Activated CD8-positive, alpha-beta memory T cell treated with anti-CD3 and anti-CD28 coated beads for 24 hours (primary cell): Measurements from ENCODE around the gene ZNF367.
"Not testable (repeated sequence)": the region's sequence is repeated elsewhere in the genome, so short reads cannot be mapped to it uniquely, and the experiment has no call there.

Experiments
- DNase-seq: peaks from one replicate; pipeline ENCODE4 v3.0.0-alpha.2; 2020

ZNF367 gene

DNA sequence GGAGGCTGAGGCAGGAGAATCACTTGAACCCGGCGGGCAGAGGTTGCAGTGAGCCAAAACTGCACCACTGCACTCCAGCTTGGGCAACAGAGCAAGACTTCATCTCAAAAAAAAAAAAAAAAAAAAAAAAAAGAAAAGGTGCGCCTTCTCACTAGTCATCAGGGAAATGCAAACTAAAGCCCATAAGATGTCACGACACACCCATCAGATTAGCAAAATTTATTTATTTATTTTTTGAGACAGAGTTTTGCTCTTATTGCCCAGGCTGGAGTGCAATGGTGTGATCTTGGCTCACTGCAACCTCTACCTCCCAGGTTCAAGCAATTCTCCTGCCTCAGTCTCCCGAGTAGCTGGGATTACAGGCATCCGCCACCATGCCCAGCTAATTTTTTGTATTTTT, 57.6 kb downstream of the ZNF367 start:
- not testable (repeated sequence) for DNase-seq

DNA sequence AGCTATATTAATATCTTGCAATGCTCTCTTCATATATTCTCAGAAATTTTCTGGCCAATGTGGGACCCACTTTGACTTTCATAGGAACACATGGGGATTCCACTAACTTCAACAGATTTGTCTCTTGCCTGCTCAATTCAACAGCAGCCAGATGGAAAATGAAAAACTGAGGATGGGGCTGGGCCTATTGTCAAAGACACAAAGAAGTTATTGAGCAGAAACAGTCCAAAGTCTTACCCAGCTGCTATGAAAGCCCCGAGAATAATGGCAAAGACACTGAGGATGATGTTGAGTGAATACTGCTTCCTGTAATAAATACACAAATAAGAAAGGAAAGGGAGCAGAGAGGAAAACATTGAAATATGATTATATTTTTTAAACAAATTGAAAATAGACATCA, 67.3 kb downstream of the ZNF367 start:
- no peak for DNase-seq

DNA sequence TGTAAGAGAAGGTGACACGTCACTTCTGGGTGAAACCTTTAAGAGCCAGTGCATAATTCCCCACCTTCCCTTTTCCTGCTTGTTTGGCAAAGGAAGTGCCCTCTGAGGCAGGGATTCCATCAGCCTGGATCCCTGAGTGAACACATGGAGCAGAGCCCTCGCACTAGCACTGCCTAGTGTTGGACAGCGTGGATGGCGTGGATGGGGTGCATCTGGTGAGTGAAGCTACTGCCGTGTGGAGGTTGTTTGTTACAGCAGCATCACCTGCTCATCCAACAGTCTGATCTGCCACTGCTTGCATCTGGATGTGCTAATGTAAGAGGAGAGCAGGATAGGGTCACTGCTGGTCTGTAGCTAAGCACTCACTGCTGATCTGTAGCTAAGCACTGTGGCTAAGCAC, 69.9 kb downstream of the ZNF367 start:
- DNase-seq = no peak

DNA sequence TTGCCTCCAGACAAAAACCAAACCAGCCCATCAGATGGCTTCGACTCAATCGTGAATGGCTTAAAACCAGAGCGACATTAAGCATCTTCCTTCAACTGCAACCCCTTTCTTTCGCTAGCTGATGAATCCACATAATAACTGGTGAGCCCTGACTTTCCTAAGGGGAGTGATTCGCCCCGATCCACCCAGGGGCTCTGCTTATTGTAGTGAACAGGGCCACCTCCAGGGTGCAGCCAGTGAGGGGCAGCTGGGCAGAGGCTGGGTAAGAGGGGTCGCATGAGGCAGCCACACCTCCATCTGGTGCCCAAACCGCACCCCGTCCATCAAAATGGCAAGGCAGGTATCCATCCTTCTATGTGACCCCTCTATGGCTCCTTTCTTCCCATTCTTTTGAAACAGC, 72.6 kb downstream of the ZNF367 start:
- DNase-seq = no peak

DNA sequence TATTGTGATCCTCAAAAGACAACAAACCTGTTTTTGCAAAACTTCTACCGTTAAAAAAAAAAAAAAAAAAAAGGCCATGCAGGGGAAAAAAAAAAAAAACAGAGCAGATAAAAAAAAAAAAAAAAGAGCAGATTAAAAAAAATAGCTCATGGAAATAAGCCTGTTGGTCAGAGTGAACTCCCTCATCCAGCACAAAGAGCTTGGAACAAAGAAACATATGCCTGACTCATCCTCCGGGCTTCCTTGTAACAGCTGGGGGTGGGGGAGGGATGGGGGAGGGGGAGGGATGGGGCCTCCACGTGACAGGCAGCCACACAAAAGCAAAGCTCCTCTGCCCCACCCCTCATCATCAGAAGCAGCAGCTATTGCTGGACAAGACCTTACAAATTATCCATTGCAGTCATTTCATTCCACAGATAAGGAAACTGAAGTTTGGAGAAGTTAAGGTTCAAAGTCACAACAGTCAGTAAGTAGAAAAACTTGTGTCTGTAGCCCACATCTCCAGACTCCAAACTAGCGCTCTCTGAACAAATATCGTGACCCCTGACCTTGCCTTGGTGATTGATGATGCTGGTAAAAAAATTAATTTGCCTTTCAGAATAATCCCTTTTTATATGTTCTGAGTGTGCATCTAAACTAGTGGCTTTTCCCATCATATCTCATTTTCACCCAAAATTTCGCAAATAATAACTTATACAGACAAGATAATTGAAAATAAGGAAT, 73.6 kb downstream of the ZNF367 start:
- no peak for DNase-seq

DNA sequence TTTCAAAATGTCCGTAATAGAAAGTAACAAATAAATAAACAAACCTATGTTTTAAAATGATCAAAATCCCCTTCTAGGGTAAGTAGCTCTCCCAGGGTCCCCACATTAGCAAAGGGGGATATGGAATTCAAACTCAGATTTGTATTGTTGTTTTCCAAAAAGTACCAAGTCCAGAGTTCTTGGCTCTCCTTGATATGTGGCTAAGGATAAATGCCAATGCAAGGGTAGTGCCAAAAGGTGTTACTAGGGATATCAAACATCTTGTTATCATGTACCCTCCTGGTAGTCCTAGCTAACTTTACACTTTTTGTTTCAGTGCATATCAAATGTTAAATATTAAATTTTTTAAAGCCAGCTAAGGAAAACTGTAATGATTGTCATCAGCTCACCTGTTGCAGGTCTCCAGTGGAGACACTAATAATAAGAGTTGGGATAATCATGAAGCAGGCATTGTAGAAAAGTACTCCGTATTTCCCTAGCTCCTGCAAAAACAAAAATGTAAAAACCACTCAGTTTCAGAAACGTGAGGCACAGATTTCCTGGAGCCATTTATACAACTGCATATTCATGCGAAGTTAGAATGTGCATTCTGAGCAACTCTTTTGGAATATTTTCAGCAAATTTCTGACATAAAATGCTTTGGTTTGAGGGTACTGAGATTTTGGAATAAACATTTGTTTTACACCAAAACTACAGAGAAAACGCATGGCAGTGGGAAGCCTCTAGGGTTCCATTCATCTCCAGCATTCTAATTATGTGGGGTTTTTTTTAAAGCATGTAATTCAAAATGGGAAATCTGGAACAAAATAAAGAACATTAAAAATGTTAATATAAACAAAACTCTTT, 74.4 kb downstream of the ZNF367 start:
- DNase-seq = no peak

DNA sequence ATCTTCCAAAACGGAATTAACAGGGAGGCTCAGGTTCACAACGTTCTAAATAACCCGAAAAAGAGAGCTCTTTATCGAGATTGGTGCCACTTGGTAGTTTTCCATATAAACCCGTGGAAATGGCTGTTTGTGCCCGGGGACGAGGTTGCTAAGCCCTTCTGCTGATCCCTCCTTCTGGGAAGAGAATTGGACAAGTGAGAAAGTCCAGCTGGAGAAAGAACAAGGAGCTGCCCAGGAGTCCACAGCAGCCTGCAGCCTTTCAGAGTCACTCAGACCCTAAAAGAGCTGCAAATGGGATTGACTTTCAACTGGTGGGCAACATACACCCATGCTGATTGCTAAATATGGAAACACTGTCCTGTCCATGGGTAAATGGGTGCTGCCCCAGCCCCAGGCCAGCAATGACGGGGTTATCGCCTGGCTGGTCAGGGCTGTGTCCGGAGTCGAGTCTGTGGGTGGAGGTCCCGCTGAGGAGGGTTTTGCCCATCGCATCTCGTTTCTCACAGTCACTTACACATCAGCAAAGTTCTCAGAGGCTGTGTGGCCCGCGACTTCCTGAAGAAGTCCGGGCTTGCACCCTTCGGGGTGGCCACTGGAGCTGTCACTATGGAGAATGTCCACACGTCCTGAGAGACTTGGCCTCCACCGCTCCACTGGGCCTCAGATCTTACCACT, 75.5 kb downstream of the ZNF367 start:
- no peak for DNase-seq

DNA sequence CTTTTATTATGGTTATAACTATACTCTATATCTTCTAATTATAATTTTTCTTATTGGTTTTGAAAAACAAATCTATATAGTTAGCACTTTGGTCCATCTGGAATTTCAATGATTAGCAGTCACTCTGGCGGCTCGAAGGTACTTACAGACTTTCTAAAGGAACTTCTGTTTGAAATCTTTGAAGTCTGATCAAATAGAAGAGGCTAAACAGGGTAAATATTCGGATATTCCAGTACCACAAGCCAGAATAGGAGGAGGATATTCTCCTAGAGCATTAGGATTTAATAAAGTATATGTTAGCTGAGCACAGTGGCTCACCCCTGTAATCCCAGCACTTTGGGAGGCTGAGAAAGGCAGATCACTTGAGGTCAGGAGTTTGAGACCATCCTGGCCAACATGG, 77.5 kb downstream of the ZNF367 start:
- no peak for DNase-seq

DNA sequence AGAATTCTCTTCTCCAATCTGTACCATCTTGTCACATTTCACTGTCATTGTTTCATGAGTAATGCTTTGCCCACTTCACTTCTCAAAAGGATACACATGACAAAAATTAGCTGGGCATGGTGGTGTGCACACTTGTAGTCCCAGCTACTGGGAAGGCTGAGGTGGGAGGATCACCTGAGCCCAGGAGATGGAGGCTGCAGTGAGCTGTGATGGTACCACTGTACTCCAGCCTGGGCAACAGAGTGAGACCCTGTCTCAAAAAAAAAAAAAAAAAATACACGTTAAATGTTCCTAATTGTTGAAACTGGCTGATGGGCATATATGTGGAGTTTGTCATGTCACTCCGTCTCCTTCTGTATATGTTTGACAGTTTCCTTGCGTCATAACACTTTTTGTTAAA, 79.9 kb downstream of the ZNF367 start:
- DNase-seq = no peak
